ENCODE results near the gene ZNF610. TPM values are rescaled to one million over a fixed set of nuclear protein-coding genes. Genes with fewer than 3 reads are reported as not detected.

ZNF610 gene
- total RNA-seq, result 3.8 and 3.9 TPM in 2 replicates

DNA sequence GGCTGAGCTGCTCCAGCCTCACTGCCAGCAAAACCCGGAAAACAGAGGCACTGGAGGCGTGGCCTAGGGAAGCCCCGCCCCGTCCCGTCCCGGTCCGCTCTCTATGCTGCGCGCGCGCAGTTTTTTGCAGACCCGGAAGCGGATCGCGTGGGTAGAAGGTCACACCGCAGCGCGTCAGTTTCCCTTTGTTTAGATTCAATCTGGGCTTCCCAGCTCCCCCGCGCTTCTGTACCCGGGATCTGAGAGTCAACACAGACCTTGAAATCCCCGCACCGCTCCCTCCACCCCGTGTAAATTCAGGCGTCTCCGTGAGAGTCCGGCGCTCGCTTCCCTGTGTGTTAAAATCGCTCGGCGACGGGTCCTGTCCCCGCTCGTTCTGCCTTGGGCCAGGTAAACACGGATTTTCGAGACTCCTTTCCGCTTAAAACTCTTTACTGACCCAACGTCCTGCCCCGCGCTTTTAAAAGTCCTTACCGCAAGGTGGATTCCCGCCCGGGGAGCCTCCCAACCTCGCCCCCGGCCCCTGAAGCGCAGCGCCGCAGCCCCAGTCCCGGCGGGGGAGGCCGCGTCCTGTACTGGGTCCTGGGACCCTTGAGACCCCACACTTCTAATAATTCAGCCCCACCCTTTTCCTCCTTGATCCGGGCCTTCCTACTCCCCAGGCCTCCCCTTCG is at the start of gene ZNF610:
TSS of gene ZNF610 (plus strand) at position 127 of the 674 bp plus-strand sequence. CDS start 12,930 bp downstream, outside the sequence.

DNA sequence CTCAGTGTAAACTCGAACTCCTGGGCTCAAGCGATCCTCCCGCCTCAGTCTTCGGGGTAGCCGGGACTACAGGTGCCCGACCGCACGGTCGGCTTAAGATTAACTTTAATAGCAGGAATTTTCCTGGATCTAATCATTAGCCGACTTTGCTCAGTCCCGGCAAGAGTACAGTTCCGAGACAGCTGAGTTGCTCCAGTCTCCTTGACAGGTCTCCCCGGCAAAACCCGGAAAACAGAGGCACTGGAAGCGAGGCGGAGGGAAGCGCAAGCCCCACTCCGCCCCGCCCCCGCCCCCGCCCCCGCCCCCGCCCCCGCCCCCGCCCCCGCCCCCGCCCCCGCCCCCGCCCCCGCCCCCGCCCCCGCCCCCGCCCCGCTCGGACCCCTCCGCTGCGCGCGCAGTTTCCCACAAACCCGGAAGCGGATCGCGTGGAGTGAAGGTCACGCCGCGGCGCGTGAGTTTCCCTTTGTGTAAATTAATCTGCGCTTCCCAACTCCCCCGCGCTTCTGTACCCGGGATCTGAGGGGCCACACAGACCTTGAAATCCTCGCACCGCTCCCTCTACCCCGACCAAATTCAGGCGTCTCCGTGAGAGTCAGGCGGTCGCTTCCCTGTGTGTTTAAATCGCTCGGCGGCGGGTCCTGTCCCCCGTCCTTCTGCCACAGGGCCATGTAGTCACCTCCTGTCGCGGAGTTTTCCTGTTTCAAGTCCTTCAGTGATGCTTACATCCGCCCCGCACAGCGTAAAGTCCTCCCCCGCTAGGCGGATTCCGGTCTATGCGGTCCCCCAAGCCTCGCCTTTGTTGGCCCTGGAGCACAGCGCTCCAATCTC is 39.1 kb upstream of the ZNF610 start, which contains the start of gene ZNF480:
TSS of gene ZNF480 (plus strand) at position 397 of the 828 bp plus-strand sequence. CDS start 3,244 bp downstream, outside the sequence.

DNA sequence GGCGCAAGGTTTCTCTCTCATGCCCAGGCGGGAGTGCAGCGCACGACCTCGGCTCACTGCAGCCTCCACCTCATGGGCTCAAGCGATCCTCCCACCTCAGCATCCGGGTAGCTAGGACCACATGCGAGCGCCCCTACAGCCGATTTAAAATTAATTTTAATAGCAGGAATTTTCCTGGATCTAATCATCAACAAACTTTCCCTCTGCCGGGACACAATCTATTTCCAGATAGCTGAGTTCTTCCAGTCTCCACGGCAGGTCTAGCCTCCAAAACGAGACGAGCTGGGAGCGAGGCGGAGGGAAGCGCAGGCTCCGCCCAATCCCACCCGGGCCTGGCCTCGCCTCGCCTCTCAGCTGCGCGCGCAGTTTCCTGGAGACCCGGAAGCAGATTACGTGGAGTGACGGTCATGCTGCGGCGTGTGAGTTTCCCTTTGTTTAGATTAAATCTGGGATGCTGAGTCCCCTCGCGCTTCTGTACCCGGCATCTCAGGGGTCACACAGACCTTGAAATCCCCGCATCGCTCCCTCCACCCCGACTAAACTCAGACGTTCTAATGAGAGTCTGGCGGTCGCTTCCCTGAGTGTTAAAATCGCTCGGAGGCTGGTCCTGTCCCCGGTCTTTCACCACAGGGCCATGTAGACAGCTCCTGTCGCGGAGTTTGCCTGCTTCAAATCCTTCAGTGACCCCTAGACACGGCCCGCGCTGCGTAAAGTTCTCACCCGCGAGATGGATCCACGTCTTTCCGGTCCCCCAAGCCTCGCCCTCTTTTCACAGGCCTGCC is 33.7 kb downstream of the ZNF610 start, which contains the start of gene ZNF880:
TSS of gene ZNF880 (plus strand) at position 365 of the 782 bp plus-strand sequence. CDS start at position 408, 43 bp downstream.

DNA sequence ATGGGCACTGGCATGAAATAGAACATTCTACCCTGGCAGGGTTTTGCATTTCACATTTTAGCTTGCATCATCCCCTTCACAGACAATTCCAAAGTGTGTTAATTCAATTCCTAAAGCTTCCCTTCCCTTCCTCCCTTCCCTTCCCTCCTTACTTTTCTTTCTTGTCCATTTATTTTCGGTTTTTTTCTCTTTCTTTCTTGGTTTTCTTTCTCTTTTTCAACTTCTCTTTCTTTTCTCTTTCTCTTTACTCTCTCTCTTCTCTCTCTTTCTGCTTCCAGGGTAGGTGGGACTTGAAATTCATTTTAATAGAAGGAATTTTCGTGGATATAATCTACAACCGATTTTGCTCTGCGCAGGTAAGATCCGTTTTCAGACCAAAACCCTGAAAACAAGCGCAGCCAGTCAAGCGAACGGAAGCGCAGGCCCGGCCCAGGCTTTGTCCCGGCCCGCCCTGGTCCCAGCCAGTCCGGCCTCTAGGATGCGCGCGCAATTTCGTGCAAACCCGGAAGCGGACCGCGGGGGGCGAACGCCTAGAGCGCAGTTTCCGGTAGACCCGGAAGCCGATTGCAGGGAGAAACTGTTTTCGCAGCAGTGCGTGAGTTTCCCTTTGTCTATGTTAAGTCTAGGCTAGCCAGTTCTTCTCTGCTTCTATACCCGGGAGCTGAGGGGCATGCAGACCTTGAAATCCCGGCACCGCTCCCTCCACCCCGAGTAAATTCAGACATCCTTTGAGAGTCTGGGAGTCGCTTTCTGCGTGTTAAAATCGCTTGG is 61.5 kb downstream of the ZNF610 start, which contains the start of gene ZNF528:
TSS of gene ZNF528 (plus strand) at position 540 of the 771 bp plus-strand sequence. CDS start 4,165 bp downstream, outside the sequence.

Other genes starting within 250 kb of the ZNF610 start
- gene ZNF841, start 240.5 kb upstream of the ZNF610 start, total RNA-seq, result 13.7 and 20.0 TPM in 2 replicates
- 9.0 and 12.2 TPM in 2 replicates for gene ZNF616, start 196.3 kb upstream of the ZNF610 start, total RNA-seq
- 8.2 and 11.5 TPM in 2 replicates for gene ZNF836, start 164.6 kb upstream of the ZNF610 start, total RNA-seq
- 112 and 113 TPM in 2 replicates for gene PPP2R1A, start 146.2 kb upstream of the ZNF610 start, total RNA-seq
- 12.3 and 22.1 TPM in 2 replicates for gene ZNF766, start 66.7 kb upstream of the ZNF610 start, total RNA-seq
- 3.9 and 4.8 TPM in 2 replicates for gene ZNF480, start 39.1 kb upstream of the ZNF610 start, total RNA-seq
- gene ZNF880, start 33.7 kb downstream of the ZNF610 start, total RNA-seq, result 22.9 and 40.5 TPM in 2 replicates
- gene ZNF528, start 61.6 kb downstream of the ZNF610 start, total RNA-seq, result 18.8 and 29.5 TPM in 2 replicates
- 0.17 TPM in 1 of 2 replicates, not detected in the other for gene ZNF534, start 92.9 kb downstream of the ZNF610 start, total RNA-seq
- gene ZNF578, start 117.3 kb downstream of the ZNF610 start, total RNA-seq, result 5.2 and 6.3 TPM in 2 replicates
- 14.0 and 18.4 TPM in 2 replicates for gene ZNF808, start 191.4 kb downstream of the ZNF610 start, total RNA-seq
- gene ZNF701, start 234.0 kb downstream of the ZNF610 start, total RNA-seq, result 11.7 and 13.5 TPM in 2 replicates

Measured in bronchial smooth muscle cell (primary cell).